Neural progenitor cell (in vitro differentiated cells): ENCODE measurements around the gene USP17L29. TPM values are rescaled to one million over a fixed set of nuclear protein-coding genes. Genes with fewer than 3 reads are reported as not detected.
"Not testable (repeated sequence)": the region's sequence is repeated elsewhere in the genome, so short reads cannot be mapped to it uniquely, and the experiment has no call there.

ENCODE experiments used
- DNase-seq: peaks from one replicate; pipeline ENCODE4 v3.0.0-alpha.2; 2016; ENCODE audit warnings: low spot score
- H2AFZ ChIP-seq: fragments of 200-600 bp; sonication (generic); replicated peaks from 2 replicates; pipeline ENCODE4 v1.6.1; 2016; ENCODE audit warnings: antibody characterized with exemption
- H3F3A ChIP-seq: fragments of 200-600 bp; sonication (generic); 2 replicates; pipeline ENCODE4 v1.6.1; 2016; ENCODE audit warnings: antibody characterized with exemption, low read depth
- H3K27ac ChIP-seq: fragments of 200-600 bp; sonication (generic); 2 replicates; pipeline ENCODE4 v1.5.1; 2016; ENCODE audit warnings: mild to moderate bottlenecking
- H3K27me3 ChIP-seq: fragments of 200-600 bp; sonication (generic); 2 replicates; pipeline ENCODE4 v1.6.1; 2016; ENCODE audit warnings: mild to moderate bottlenecking, moderate library complexity
- H3K36me3 ChIP-seq: fragments of 200-600 bp; sonication (generic); 2 replicates; pipeline ENCODE4 v1.5.1; 2016
- H3K4me1 ChIP-seq: fragments of 200-600 bp; sonication (generic); 2 replicates; pipeline ENCODE4 v1.6.1; 2016; ENCODE audit warnings: mixed run types
- H3K4me2 ChIP-seq: fragments of 200-600 bp; sonication (generic); 2 replicates; pipeline ENCODE4 v1.6.1; 2016
- H3K4me3 ChIP-seq: fragments of 200-600 bp; sonication (generic); 2 replicates; pipeline ENCODE4 v1.5.1; 2016
- H3K79me2 ChIP-seq: fragments of 200-600 bp; sonication (generic); 2 replicates; pipeline ENCODE4 v1.6.1; 2016; ENCODE audit warnings: low read depth
- H3K9ac ChIP-seq: fragments of 200-600 bp; sonication (generic); 2 replicates; pipeline ENCODE4 v1.6.1; 2016
- H3K9me3 ChIP-seq: fragments of 200-600 bp; sonication (generic); 2 replicates; pipeline ENCODE4 v1.5.1; 2016; ENCODE audit warnings: low read depth
- H4K20me1 ChIP-seq: fragments of 200-600 bp; sonication (generic); 2 replicates; pipeline ENCODE4 v1.6.1; 2016; ENCODE audit warnings: low read depth
- H3K27ac Mint-ChIP-seq: 3 replicates; pipeline ENCODE4 v1.8.0; 2021; ENCODE audit warnings: mixed read lengths
- H3K27me3 Mint-ChIP-seq: 2 replicates; pipeline ENCODE4 v1.8.0; 2022; ENCODE audit warnings: low read depth, mild to moderate bottlenecking, inconsistent platforms, moderate library complexity, mixed read lengths; ENCODE audit not compliant: insufficient read depth
- H3K36me3 Mint-ChIP-seq: 3 replicates; pipeline ENCODE4 v1.8.0; 2021; ENCODE audit warnings: mixed read lengths
- H3K4me1 Mint-ChIP-seq: 3 replicates; pipeline ENCODE4 v1.8.0; 2021; ENCODE audit warnings: mixed read lengths
- H3K4me3 Mint-ChIP-seq: 3 replicates; pipeline ENCODE4 v1.8.0; 2021; ENCODE audit warnings: mild to moderate bottlenecking, moderate library complexity, mixed read lengths
- H3K9me3 Mint-ChIP-seq: 3 replicates; pipeline ENCODE4 v1.8.0; 2020; ENCODE audit warnings: mixed read lengths
- total RNA-seq: library from RNA; depleted of rRNA; stranded (reverse); fragments of >200 nt; gene quantifications from 2 replicates; pipeline ENCODE4 v1.2.3, GENCODE V29; 2015; ENCODE audit warnings: low replicate concordance

USP17L29 gene
- not detected in 2 replicates for total RNA-seq

GRCh38 chr4:9353338-9353737 is at the start of gene USP17L29:
TSS of gene USP17L29 (plus strand) at chr4:9353638. CDS start at chr4:9353638, 0 bp downstream.
- H3K27me3 ChIP-seq, H3K36me3 Mint-ChIP-seq, H3K27ac ChIP-seq, H3F3A ChIP-seq, H3K4me1 Mint-ChIP-seq, H3K4me2 ChIP-seq, H4K20me1 ChIP-seq, H3K9me3 ChIP-seq, DNase-seq, H3K27ac Mint-ChIP-seq, H3K9me3 Mint-ChIP-seq, H3K27me3 Mint-ChIP-seq, H3K9ac ChIP-seq, H3K4me1 ChIP-seq, H3K4me3 ChIP-seq, H2AFZ ChIP-seq, H3K4me3 Mint-ChIP-seq, H3K79me2 ChIP-seq, H3K36me3 ChIP-seq: not testable (repeated sequence)

DNA sequence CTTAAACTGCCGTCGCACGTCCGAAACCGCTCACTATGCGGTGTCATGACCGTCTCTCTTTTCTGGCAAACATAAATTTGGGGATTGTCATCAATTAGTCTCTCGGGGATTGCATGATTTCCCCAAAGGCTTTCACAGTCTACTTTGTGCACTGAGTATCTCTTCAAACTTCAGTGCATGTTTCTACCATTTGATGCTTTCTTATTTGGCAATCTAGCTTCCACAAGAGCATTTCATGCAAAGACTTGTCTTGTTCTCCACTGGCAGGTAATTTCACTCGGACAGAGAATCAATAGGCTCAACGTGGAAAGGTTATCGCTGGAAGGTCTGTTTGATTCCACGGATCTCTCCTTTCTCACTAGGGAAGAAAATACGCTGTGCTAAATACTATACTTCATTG is 29.2 kb upstream of the USP17L29 start:
- H3K27me3 Mint-ChIP-seq, H3K36me3 ChIP-seq, H3K4me1 ChIP-seq, H3K4me1 Mint-ChIP-seq, DNase-seq, H3K4me3 Mint-ChIP-seq, H3K9ac ChIP-seq, H3K9me3 ChIP-seq, H3K4me3 ChIP-seq, H3K27ac Mint-ChIP-seq, H2AFZ ChIP-seq, H3F3A ChIP-seq, H4K20me1 ChIP-seq, H3K27ac ChIP-seq, H3K36me3 Mint-ChIP-seq, H3K27me3 ChIP-seq, H3K79me2 ChIP-seq, H3K9me3 Mint-ChIP-seq, H3K4me2 ChIP-seq: not testable (repeated sequence)

GRCh38 chr4:9324865-9325264 is 28.6 kb upstream of the USP17L29 start, which contains the start of gene USP17L24:
TSS of gene USP17L24 (plus strand) at chr4:9325165. CDS start at chr4:9325165, 0 bp downstream.
- H3K4me1 Mint-ChIP-seq, H4K20me1 ChIP-seq, H3K4me3 ChIP-seq, H2AFZ ChIP-seq, H3K9me3 ChIP-seq, H3K36me3 ChIP-seq, H3K79me2 ChIP-seq, H3K4me3 Mint-ChIP-seq, H3K9me3 Mint-ChIP-seq, H3K4me2 ChIP-seq, H3K4me1 ChIP-seq, H3F3A ChIP-seq, H3K27ac Mint-ChIP-seq, H3K27me3 Mint-ChIP-seq, H3K9ac ChIP-seq, H3K27me3 ChIP-seq, H3K27ac ChIP-seq, DNase-seq, H3K36me3 Mint-ChIP-seq: not testable (repeated sequence)

- not testable (repeated sequence) for H2AFZ ChIP-seq, H3K4me1 Mint-ChIP-seq, H3K4me2 ChIP-seq, H3K36me3 ChIP-seq, H3K9me3 Mint-ChIP-seq, H3K4me1 ChIP-seq, H3K9ac ChIP-seq, H4K20me1 ChIP-seq, H3K4me3 ChIP-seq, H3K27ac Mint-ChIP-seq, H3K27me3 ChIP-seq, DNase-seq, H3K27ac ChIP-seq, H3K9me3 ChIP-seq, H3K36me3 Mint-ChIP-seq, H3K4me3 Mint-ChIP-seq, H3F3A ChIP-seq, H3K79me2 ChIP-seq, H3K27me3 Mint-ChIP-seq
These were observed 23.8 kb upstream of the USP17L29 start, which contains the start of gene USP17L25 for GRCh38 chr4:9329611-9330010. TSS of gene USP17L25 (plus strand) at chr4:9329911. CDS start at chr4:9329911, 0 bp downstream.

DNA sequence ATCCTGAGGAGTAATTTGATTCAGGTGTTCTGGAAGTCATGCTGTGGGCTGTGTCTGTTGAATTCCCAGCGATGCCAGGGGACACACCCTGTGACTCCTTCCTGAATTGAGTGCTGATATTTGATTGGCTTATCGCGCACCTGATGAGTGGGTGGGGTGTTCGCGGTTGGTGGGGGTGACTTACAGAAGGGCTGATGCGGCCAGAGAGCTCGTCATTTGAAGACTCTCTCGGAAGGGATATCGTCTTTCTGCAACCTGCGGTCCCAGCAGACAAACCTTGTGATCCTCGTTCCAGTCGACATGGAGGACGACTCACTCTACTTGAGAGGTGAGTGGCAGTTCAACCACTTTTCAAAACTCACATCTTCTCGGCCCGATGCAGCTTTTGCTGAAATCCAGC is 19.1 kb upstream of the USP17L29 start, which contains the start of gene USP17L26:
Gene USP17L26, plus strand, starts transcription at position 301 of the 400 bp plus-strand sequence. Its CDS starts 0 bp downstream, at position 301.
- H3K4me3 Mint-ChIP-seq, H2AFZ ChIP-seq, H3F3A ChIP-seq, H3K9me3 ChIP-seq, H3K4me1 ChIP-seq, H3K27ac ChIP-seq, H4K20me1 ChIP-seq, H3K36me3 ChIP-seq, H3K9me3 Mint-ChIP-seq, H3K27me3 ChIP-seq, H3K4me3 ChIP-seq, H3K9ac ChIP-seq, H3K4me2 ChIP-seq, DNase-seq, H3K79me2 ChIP-seq, H3K27ac Mint-ChIP-seq, H3K27me3 Mint-ChIP-seq, H3K4me1 Mint-ChIP-seq, H3K36me3 Mint-ChIP-seq: not testable (repeated sequence)

DNA sequence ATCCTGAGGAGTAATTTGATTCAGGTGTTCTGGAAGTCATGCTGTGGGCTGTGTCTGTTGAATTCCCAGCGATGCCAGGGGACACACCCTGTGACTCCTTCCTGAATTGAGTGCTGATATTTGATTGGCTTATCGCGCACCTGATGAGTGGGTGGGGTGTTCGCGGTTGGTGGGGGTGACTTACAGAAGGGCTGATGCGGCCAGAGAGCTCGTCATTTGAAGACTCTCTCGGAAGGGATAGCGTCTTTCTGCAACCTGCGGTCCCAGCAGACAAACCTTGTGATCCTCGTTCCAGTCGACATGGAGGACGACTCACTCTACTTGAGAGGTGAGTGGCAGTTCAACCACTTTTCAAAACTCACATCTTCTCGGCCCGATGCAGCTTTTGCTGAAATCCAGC is 14.3 kb upstream of the USP17L29 start, which contains the start of gene USP17L5:
Gene USP17L5, plus strand, starts transcription at position 301 of the 400 bp plus-strand sequence. Its CDS starts 0 bp downstream, at position 301.
- not testable (repeated sequence) for DNase-seq, H3K79me2 ChIP-seq, H3K4me2 ChIP-seq, H3K4me1 Mint-ChIP-seq, H3K27ac Mint-ChIP-seq, H3K27me3 ChIP-seq, H3K9me3 Mint-ChIP-seq, H3K9ac ChIP-seq, H3K4me1 ChIP-seq, H3K4me3 Mint-ChIP-seq, H3K36me3 ChIP-seq, H3K9me3 ChIP-seq, H3K27ac ChIP-seq, H4K20me1 ChIP-seq, H3K36me3 Mint-ChIP-seq, H3F3A ChIP-seq, H3K27me3 Mint-ChIP-seq, H3K4me3 ChIP-seq, H2AFZ ChIP-seq

DNA sequence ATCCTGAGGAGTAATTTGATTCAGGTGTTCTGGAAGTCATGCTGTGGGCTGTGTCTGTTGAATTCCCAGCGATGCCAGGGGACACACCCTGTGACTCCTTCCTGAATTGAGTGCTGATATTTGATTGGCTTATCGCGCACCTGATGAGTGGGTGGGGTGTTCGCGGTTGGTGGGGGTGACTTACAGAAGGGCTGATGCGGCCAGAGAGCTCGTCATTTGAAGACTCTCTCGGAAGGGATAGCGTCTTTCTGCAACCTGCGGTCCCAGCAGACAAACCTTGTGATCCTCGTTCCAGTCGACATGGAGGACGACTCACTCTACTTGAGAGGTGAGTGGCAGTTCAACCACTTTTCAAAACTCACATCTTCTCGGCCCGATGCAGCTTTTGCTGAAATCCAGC is 9.6 kb upstream of the USP17L29 start, which contains the start of gene USP17L27:
Gene USP17L27, plus strand, starts transcription at position 301 of the 400 bp plus-strand sequence. Its CDS starts 0 bp downstream, at position 301.
- not testable (repeated sequence) for H3K4me2 ChIP-seq, H3K4me3 Mint-ChIP-seq, DNase-seq, H3K9me3 ChIP-seq, H3K27me3 Mint-ChIP-seq, H3K36me3 Mint-ChIP-seq, H3K27ac ChIP-seq, H3K27ac Mint-ChIP-seq, H3K79me2 ChIP-seq, H4K20me1 ChIP-seq, H3K4me1 ChIP-seq, H3K9ac ChIP-seq, H3K36me3 ChIP-seq, H3F3A ChIP-seq, H3K4me3 ChIP-seq, H2AFZ ChIP-seq, H3K4me1 Mint-ChIP-seq, H3K27me3 ChIP-seq, H3K9me3 Mint-ChIP-seq

DNA sequence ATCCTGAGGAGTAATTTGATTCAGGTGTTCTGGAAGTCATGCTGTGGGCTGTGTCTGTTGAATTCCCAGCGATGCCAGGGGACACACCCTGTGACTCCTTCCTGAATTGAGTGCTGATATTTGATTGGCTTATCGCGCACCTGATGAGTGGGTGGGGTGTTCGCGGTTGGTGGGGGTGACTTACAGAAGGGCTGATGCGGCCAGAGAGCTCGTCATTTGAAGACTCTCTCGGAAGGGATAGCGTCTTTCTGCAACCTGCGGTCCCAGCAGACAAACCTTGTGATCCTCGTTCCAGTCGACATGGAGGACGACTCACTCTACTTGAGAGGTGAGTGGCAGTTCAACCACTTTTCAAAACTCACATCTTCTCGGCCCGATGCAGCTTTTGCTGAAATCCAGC is 4.8 kb upstream of the USP17L29 start, which contains the start of gene USP17L28:
Gene USP17L28, plus strand, starts transcription at position 301 of the 400 bp plus-strand sequence. Its CDS starts 0 bp downstream, at position 301.
- not testable (repeated sequence) for H3K9ac ChIP-seq, H3K4me3 Mint-ChIP-seq, H3K9me3 ChIP-seq, H3K4me3 ChIP-seq, H3K79me2 ChIP-seq, H3K4me1 Mint-ChIP-seq, H3K27ac Mint-ChIP-seq, H4K20me1 ChIP-seq, H3K4me2 ChIP-seq, H3K36me3 ChIP-seq, H3K36me3 Mint-ChIP-seq, DNase-seq, H3K4me1 ChIP-seq, H2AFZ ChIP-seq, H3K27me3 ChIP-seq, H3K27ac ChIP-seq, H3F3A ChIP-seq, H3K9me3 Mint-ChIP-seq, H3K27me3 Mint-ChIP-seq
